Lower leg skin (tissue), 4 donors: ENCODE measurements around the gene DDX1. TPM values are rescaled to one million over a fixed set of nuclear protein-coding genes. Genes with fewer than 3 reads are reported as not detected.
A peak's percentile ranks its signal among the peaks of the same experiment; 100 is the strongest.

Experiments
- DNase-seq, 2 donors: peaks; one replicate each; pipeline ENCODE4 v3.0.0-alpha.2; 2019; ENCODE audit warnings: low spot score in 2 of 2
- H3K4me3 ChIP-seq: fragments of 200-600 bp; sonication (generic); 2 replicates; pipeline ENCODE4 v1.5.1; 2017; ENCODE audit warnings: mild to moderate bottlenecking, low read depth; ENCODE audit not compliant: poor library complexity, severe bottlenecking
- CTCF ChIP-seq, 3 donors: fragments of 450-650 bp; IDR thresholded peaks; one replicate each; pipeline ENCODE4 v1.5.1; 2016; ENCODE audit warnings: antibody characterized with exemption in 3 of 3, mild to moderate bottlenecking in 3 of 3, moderate library complexity in 2 of 3
- POLR2A ChIP-seq, 2 donors: fragments of 450-650 bp; IDR thresholded peaks; one replicate each; pipeline ENCODE4 v1.6.1; 2016 to 2017; ENCODE audit warnings: antibody characterized with exemption in 2 of 2, mild to moderate bottlenecking in 1 of 2, moderate library complexity in 1 of 2
- WGBS, 2 donors: methylation state at CpG; one replicate each; pipeline ENCODE4 v1.1.5; 2018; 5-methylcytosine and 5-hydroxymethylcytosine counted together
- intact Hi-C: fragments of 100-400 bp; cut with DNase I; formaldehyde crosslinking; loops from one replicate; pipeline ENCODE4 v1.15.0; 2023; ENCODE audit warnings: low total_unique reads
- total RNA-seq, 4 donors: library from RNA; depleted of rRNA; stranded (reverse); fragments of >200 nt; gene quantifications; one replicate each; pipeline ENCODE4 v1.1.0, GENCODE V29; 2016

DDX1 gene
- total RNA-seq, 4 donors from 2014 or later = 38.8 to 55.5 (median 44.4) TPM

GRCh38 chr2:15640784-15641183, 49.1 kb downstream of the DDX1 start:
- TF ChIP-seq CTCF (IDR thresholded peaks at IDR 0.05) = no peak
- no peak for DNase-seq

GRCh38 chr2:15641530-15641982, 49.9 kb downstream of the DDX1 start:
- intact Hi-C loops = loop anchor here (10.0 kb wide), 1 partner anchor 973 kb away; no protein-coding TSS in a partner anchor
- DNase-seq = no peak
- WGBS, 2 donors = 92% methylated on average over 1 of the region's 1 CpG
- H3K4me3 ChIP-seq = no peak overlapping the region
- TF ChIP-seq POLR2A (IDR thresholded peaks at IDR 0.05) (no peak), CTCF (IDR thresholded peaks at IDR 0.05) (no peak)

More at GRCh38 chr2:15640784-15641183, 49.1 kb downstream of the DDX1 start:
- 90 to 91% methylated on average over 2 of the region's 2 CpGs for WGBS, 2 donors
- intact Hi-C loops = loop anchor here (10.0 kb wide), 1 partner anchor 974 kb away; no protein-coding TSS in a partner anchor
- H3K4me3 ChIP-seq = no peak overlapping the region

GRCh38 chr2:15642011-15642814, 50.5 kb downstream of the DDX1 start:
- TF ChIP-seq CTCF (IDR thresholded peaks at IDR 0.05) = no peak
- TF ChIP-seq POLR2A (IDR thresholded peaks at IDR 0.05) = no peak
- 78 to 81% methylated on average over 12 of the region's 12 CpGs for WGBS, 2 donors
- intact Hi-C loops = loop anchor here (10.0 kb wide), 1 partner anchor 973 kb away; no protein-coding TSS in a partner anchor
- no peak overlapping the region for H3K4me3 ChIP-seq
- DNase-seq = peak in 1 of 2 donors; percentile 70

GRCh38 chr2:15642815-15643500, 51.3 kb downstream of the DDX1 start:
- TF ChIP-seq CTCF (IDR thresholded peaks at IDR 0.05) = no peak
- no peak for TF ChIP-seq POLR2A (IDR thresholded peaks at IDR 0.05)
- intact Hi-C loops = loop anchor here (10.0 kb wide), 1 partner anchor 972 kb away; no protein-coding TSS in a partner anchor
- no peak overlapping the region for H3K4me3 ChIP-seq
- DNase-seq = no peak
- WGBS, 2 donors = 85 to 90% methylated on average over 13 of the region's 13 CpGs

GRCh38 chr2:15643791-15644585, 52.3 kb downstream of the DDX1 start:
- TF ChIP-seq POLR2A (IDR thresholded peaks at IDR 0.05) (no peak), CTCF (IDR thresholded peaks at IDR 0.05) (no peak)
- intact Hi-C loops = loop anchor here (10.0 kb wide), 1 partner anchor 971 kb away; no protein-coding TSS in a partner anchor
- no peak overlapping the region for H3K4me3 ChIP-seq
- 79 to 84% methylated on average over 4 of the region's 4 CpGs for WGBS, 2 donors
- DNase-seq = no peak
